OCI-LY7 (cell line): ENCODE results near the gene FRS2. TPM values are rescaled to one million over a fixed set of nuclear protein-coding genes. Genes with fewer than 3 reads are reported as not detected.

Source experiments
- BruUV-seq: library from RNA; stranded (reverse); fragments of 400-500 nt; replicated peaks from 2 replicates; lab custom pipeline; 2021; lab: Mats Ljungman, UMichigan
- CTCF ChIA-PET: fragments of 300-600 bp; sonication (Branson Sonifier 250); formaldehyde crosslinking; loops from one replicate; lab custom pipeline; 2022; ENCODE audit warnings: antibody characterized with exemption; ENCODE audit not compliant: unreplicated experiment; lab: Charles Lee
- POLR2A ChIA-PET: fragments of 300-600 bp; sonication (Branson Sonifier 250); formaldehyde crosslinking; loops from one replicate; lab custom pipeline; 2022; ENCODE audit warnings: antibody characterized with exemption; lab: Charles Lee
- DNase-seq: peaks from one replicate; pipeline ENCODE4 v3.0.0-alpha.2; 2015; ENCODE audit warnings: low spot score
- H2AFZ ChIP-seq: fragments of 200-600 bp; sonication (generic), shearing (Covaris generic); 2 replicates; pipeline ENCODE4 v1.6.1; 2014; ENCODE audit warnings: mild to moderate bottlenecking, antibody characterized with exemption, low read length, moderate library complexity
- H3K27ac ChIP-seq: fragments of 200-600 bp; sonication (generic); 2 replicates; pipeline ENCODE4 v1.5.1; 2014; ENCODE audit warnings: mixed run types, low read depth, mild to moderate bottlenecking, moderate library complexity, low read length, inconsistent platforms; ENCODE audit not compliant: poor library complexity, severe bottlenecking
- H3K36me3 ChIP-seq: fragments of 200-600 bp; sonication (generic); 2 replicates; pipeline ENCODE4 v1.6.1; 2014; ENCODE audit warnings: mild to moderate bottlenecking, antibody characterized with exemption, low read length, moderate library complexity, mixed read lengths; ENCODE audit not compliant: insufficient read depth
- H3K4me1 ChIP-seq: fragments of 200-600 bp; sonication (generic); 2 replicates; pipeline ENCODE4 v1.5.1; 2014; ENCODE audit warnings: mild to moderate bottlenecking, low read length; ENCODE audit not compliant: insufficient read depth, poor library complexity, severe bottlenecking
- H3K4me2 ChIP-seq: fragments of 200-600 bp; sonication (generic); 2 replicates; pipeline ENCODE4 v1.6.1; 2014; ENCODE audit warnings: mild to moderate bottlenecking, low read length
- H3K4me3 ChIP-seq: fragments of 200-600 bp; sonication (generic); 2 replicates; pipeline ENCODE4 v1.5.1; 2014; ENCODE audit warnings: mild to moderate bottlenecking, low read depth, low read length; ENCODE audit not compliant: poor library complexity, severe bottlenecking
- H3K79me2 ChIP-seq: fragments of 200-600 bp; sonication (generic); 2 replicates; pipeline ENCODE4 v1.6.1; 2016; ENCODE audit warnings: low read depth, mild to moderate bottlenecking, low read length, moderate library complexity, mixed read lengths; ENCODE audit not compliant: insufficient read depth
- H3K9me2 ChIP-seq: fragments of 200-600 bp; sonication (generic); 2 replicates; pipeline ENCODE4 v1.6.1; 2016; ENCODE audit warnings: mild to moderate bottlenecking, low read length, mixed read lengths; ENCODE audit not compliant: insufficient read depth
- H3K9me3 ChIP-seq: fragments of 200-600 bp; sonication (generic); 2 replicates; pipeline ENCODE4 v1.6.1; 2014; ENCODE audit warnings: mild to moderate bottlenecking, mixed run types, low read length, mixed read lengths
- H4K20me1 ChIP-seq: fragments of 200-600 bp; sonication (generic); 2 replicates; pipeline ENCODE4 v1.6.1; 2014; ENCODE audit warnings: mild to moderate bottlenecking, antibody characterized with exemption, low read length, moderate library complexity, mixed read lengths; ENCODE audit not compliant: insufficient read depth
- EZH2phosphoT487 ChIP-seq: fragments of 200-600 bp; sonication (generic); IDR thresholded peaks from 2 replicates; pipeline ENCODE4 v1.6.1; 2018; ENCODE audit warnings: low read depth, borderline replicate concordance, mild to moderate bottlenecking, mixed run types, antibody characterized with exemption, low read length, moderate library complexity, mixed read lengths
- intact Hi-C: fragments of 100-400 bp; cut with micrococcal nuclease; formaldehyde crosslinking; loops from one replicate; pipeline ENCODE4 v1.10.0; 2022; ENCODE audit not compliant: unreplicated experiment
- total RNA-seq, 2 experiments: library from RNA; depleted of rRNA in 1 of 2; stranded (reverse); fragments of >200 nt in 1 of 2; shearing (Covaris generic) in 1 of 2; gene quantifications; 2 replicates each; pipeline ENCODE4 v1.2.3, GENCODE V29; 2014 to 2022
- TF ChIP-seq, protein P1 (sequence below): fragments of 200-600 bp; sonication (generic); conservative IDR thresholded peaks from 2 replicates; pipeline ENCODE4 v1.5.1; 2014; ENCODE audit warnings: mild to moderate bottlenecking, antibody characterized with exemption, low read length, moderate library complexity, mixed read lengths

FRS2 gene
- total RNA-seq, 2 experiments from 2014 or later, result 11.1 to 18.5 TPM

DNA sequence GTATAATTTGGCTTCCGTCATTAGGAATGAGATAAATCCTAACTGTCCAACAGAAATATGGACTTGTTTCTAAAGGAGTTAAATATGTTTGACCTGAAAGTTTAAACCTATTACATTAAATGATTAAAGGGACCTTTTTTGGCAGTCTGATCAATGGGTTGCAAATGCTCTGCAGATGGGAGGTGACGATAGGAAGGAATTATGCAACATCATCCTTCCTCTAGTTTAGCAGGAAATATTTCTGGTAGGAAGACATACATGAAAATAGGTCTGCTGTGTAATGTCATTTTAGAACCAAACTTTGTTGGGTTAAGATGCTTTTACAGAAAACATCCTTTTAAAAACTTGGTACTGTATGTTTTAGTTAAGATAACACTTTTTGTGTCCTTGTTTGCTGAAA is 137.9 kb downstream of the FRS2 start:
- POLR2A ChIA-PET, result interaction anchor here (0.7 kb wide), 2 partner anchors 10 to 50 kb away, joined by 3 to 4 read pairs; no protein-coding TSS in a partner anchor
- CTCF ChIA-PET, result no interaction called here
- no peaks in the 10 kb centered on the region for H3K9me2 ChIP-seq
- TF ChIP-seq, protein P1, sequence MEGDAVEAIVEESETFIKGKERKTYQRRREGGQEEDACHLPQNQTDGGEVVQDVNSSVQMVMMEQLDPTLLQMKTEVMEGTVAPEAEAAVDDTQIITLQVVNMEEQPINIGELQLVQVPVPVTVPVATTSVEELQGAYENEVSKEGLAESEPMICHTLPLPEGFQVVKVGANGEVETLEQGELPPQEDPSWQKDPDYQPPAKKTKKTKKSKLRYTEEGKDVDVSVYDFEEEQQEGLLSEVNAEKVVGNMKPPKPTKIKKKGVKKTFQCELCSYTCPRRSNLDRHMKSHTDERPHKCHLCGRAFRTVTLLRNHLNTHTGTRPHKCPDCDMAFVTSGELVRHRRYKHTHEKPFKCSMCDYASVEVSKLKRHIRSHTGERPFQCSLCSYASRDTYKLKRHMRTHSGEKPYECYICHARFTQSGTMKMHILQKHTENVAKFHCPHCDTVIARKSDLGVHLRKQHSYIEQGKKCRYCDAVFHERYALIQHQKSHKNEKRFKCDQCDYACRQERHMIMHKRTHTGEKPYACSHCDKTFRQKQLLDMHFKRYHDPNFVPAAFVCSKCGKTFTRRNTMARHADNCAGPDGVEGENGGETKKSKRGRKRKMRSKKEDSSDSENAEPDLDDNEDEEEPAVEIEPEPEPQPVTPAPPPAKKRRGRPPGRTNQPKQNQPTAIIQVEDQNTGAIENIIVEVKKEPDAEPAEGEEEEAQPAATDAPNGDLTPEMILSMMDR, result no peak
- no peak for TF ChIP-seq EZH2phosphoT487
- H3K79me2 ChIP-seq, result no peaks in the 10 kb centered on the region
- no peaks in the 10 kb centered on the region for H4K20me1 ChIP-seq
- DNase-seq, result no peak
- H2AFZ ChIP-seq, result no peak overlapping the region
- no TSS peak for BruUV-seq
- no peaks in the 10 kb centered on the region for H3K4me1 ChIP-seq
- no peak overlapping the region for H3K4me2 ChIP-seq
- peaks cover 12% of the 10 kb centered on the region for H3K36me3 ChIP-seq
- H3K27ac ChIP-seq, result no peak overlapping the region
- intact Hi-C loops, result no loop called here
- no peaks in the 10 kb centered on the region for H3K9me3 ChIP-seq
- H3K4me3 ChIP-seq, result no peak overlapping the region

DNA sequence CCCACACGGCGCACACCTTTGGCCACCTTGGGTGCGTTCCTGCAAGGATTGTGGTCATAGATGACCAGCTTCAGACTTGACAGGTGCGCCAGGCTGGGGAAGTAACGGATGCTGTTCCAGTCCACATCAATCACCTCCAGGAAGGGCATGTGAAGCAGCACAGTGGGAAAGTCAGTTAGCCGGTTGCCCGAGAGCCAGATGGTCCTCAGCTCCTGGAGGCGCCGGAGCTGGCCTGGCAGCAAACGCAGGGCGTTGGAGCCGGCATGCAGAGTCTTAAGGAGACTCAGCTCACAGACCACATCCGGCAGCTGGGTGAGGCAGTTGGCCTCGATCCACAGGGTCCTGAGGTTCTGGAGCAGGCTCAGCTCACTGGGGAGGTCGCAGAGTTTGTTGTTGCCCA is 139.9 kb downstream of the FRS2 start:
- CTCF ChIA-PET, result no interaction called here

DNA sequence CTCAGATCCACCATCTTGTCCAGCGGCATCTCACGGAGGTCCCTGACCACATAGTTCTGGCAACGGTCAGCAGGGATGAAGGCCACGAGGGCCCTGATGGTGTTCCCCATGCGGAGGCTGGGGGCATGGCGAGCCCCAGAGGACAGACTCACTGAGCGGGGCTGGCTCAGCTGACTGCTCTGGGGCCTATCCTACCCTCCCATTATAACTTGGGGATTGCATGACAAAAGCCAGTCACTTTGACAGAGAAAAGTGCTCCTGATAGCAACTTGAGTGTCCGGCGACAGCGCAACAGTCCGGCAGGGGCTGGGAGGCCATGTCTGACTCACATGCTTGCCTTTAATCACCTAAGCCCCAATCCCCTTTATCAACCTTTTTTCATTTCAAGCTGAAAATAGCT is 140.5 kb downstream of the FRS2 start, which contains the start of gene LRRC10:
LRRC10 (minus strand) TSS at position 179 of the 400 bp plus-strand sequence; CDS start at position 110, 69 bp downstream.
- no peak for DNase-seq
- BruUV-seq, result no TSS peak
- Histone ChIP-seq H3K9me3 (no peaks in the 10 kb centered on the region), H2AFZ (no peak within 1 kb of the TSS), H3K27ac (no peak within 1 kb of the TSS), H3K79me2 (no peaks in the 10 kb centered on the region), H3K4me1 (no peaks in the 10 kb centered on the region), H4K20me1 (no peaks in the 10 kb centered on the region), H3K4me3 (no peak within 1 kb of the TSS), H3K36me3 (no peaks in the 10 kb centered on the region), H3K9me2 (no peaks in the 10 kb centered on the region), H3K4me2 (no peak within 1 kb of the TSS)
- ChIA-PET POLR2A (interaction anchor here (0.7 kb wide), 1 partner anchor 16 kb away, joined by 4 read pairs; no protein-coding TSS in a partner anchor), CTCF (no interaction called here)
- TF ChIP-seq EZH2phosphoT487, result no peak
- TF ChIP-seq, protein P1, result no peak
- intact Hi-C loops, result no loop called here

More for the DNA sequence above, 139.9 kb downstream of the FRS2 start:
- Histone ChIP-seq H3K79me2 (no peaks in the 10 kb centered on the region), H3K27ac (no peak overlapping the region), H3K4me3 (no peak overlapping the region), H3K9me3 (no peaks in the 10 kb centered on the region), H3K36me3 (no peaks in the 10 kb centered on the region), H3K4me2 (no peak overlapping the region), H3K4me1 (no peaks in the 10 kb centered on the region), H4K20me1 (no peaks in the 10 kb centered on the region), H2AFZ (no peak overlapping the region), H3K9me2 (no peaks in the 10 kb centered on the region)
- POLR2A ChIA-PET, result no interaction called here
- TF ChIP-seq EZH2phosphoT487, result no peak
- TF ChIP-seq, protein P1, result no peak
- BruUV-seq, result no TSS peak
- DNase-seq, result no peak
- intact Hi-C loops, result no loop called here
